ENCODE results near the gene IQCE.
"Not testable (repeated sequence)": the region's sequence is repeated elsewhere in the genome, so short reads cannot be mapped to it uniquely, and the experiment has no call there.

Gene IQCE

DNA sequence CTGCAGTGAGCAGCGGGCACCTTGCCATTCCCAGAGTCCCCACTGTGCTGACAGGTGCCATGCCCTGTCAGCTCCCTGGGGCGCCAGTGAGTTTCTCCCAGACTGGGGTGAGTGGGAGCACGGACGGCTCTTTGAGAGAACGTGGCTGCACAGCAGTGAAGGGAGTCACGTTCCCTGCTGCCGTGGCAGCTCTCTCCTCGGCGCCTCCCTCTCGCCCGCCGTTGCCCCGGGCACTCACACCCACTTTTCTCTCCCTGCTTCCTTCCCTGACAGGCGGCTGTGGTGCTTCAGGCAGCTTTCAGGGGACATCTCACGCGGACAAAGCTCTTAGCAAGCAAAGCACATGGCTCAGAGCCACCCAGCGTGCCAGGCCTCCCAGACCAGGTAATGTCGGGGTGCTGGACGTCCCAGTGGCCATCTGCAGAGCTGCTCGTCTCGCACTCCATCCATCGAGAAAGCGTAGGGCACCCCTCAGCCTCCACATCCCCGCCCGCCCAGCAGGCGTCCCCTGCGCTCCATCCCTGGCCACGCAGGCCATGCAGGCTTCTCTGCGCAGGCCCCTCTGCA is 45.9 kb downstream of the IQCE start:
- DNase-seq, result no peak

GRCh38 chr7:2605608-2606538 is 47.1 kb downstream of the IQCE start:
- DNase-seq, result no peak

DNA sequence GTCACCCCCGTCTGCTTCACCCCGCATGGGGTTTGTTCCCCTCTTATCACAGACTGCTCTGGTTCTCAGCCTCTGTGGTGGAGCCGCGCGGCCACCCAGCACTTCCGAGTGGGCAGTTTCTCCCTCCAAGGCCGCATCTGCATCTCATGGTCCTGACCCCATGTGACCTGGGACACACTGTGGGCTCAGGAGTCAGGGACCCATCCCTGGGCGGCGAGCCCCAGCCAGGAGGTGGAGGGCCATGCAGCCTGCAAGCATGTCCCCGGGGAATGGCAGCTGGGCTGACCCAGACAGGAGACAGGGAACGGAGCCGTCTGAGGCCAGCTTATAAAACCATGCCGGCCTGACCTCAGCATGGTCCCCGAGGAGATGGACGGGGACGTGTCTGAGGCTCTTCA is 47.8 kb downstream of the IQCE start:
- DNase-seq, result no peak

DNA sequence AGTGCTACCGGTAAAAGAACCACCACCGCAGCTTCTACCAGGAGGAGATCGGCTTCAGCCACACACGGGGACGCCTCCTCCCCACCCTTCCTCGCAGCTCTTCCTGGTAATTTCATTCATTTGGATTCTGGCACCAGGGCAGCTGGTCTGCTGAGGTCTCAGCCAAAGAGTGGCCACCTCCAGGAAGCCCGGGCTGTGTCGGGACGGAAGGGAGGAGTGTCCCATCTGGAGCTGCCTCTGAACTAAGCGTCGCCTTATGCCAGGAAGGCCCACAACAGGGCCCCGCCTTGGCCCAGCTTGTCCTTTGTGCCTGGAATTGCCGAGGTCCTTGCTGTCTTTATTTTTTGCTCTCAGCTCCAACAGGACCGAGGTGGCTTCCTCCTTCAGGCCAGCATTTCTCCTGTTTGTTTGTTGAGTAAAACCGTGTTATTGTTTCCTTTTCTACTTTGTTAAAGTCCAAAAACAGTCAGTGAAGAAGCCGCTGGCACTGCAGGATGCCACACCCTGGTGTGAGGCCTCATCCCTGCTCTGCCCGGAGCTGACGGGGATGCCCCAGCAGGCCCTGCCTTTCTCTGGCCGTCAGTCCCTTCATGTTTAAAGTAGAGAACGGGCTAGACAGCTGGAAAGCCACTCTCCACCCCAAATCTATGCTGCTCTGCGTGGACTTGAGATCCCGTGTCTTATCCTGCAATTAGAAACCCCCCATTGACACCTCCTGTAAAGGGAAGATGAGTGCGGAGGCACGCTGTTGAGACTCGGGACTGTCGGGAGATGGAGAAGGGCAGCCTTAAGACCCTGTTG is 48.5 kb downstream of the IQCE start:
- DNase-seq, result no peak

- no peak for DNase-seq
Observed at GRCh38 chr7:2607923-2608904, 49.4 kb downstream of the IQCE start.

DNA sequence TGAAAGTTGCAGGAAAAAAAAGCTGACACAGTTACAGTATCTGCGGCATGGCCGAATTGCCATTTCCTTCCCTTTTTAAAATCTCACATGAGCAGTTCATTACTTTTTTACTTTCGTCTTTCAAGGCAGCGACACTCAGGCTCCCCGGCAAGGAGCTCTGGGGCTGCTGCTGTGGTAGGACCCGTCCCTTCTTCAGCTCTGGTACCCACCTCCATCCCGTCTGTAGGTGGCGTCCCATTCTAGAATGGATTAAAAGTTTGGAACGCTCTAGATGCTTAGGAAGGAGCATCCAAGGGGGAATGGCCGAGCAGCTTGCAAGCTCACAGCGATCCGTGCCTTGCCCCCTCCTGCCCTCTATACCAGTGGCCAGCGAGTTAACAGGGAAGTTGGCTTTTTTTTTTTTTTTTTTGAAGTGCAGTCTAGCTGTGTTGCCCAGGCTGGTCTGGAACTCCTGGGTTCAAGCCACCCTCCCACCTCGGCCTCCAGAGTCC is 50.2 kb downstream of the IQCE start:
- no peak for DNase-seq

DNA sequence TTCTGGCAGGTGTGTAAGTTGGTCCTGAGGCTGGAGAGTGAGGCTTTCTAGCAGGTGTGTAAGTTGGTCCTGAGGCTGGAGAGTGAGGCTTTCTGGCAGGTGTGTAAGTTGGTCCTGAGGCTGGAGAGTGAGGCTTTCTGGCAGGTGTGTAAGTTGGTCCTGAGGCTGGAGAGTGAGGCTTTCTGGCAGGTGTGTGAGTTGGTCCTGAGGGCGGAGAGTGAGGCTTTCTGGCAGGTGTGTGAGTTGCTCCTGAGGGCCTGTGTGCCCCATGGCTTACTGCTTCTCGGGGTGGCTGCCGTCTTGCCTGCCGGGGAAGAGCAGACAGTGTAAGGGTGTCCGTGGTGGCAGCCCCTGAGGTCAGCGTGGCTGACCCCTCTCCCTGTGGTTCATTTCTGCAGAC is 50.9 kb downstream of the IQCE start:
- DNase-seq, result not testable (repeated sequence)

GRCh38 chr7:2610466-2610865 is 51.7 kb downstream of the IQCE start:
- DNase-seq, result no peak

DNA sequence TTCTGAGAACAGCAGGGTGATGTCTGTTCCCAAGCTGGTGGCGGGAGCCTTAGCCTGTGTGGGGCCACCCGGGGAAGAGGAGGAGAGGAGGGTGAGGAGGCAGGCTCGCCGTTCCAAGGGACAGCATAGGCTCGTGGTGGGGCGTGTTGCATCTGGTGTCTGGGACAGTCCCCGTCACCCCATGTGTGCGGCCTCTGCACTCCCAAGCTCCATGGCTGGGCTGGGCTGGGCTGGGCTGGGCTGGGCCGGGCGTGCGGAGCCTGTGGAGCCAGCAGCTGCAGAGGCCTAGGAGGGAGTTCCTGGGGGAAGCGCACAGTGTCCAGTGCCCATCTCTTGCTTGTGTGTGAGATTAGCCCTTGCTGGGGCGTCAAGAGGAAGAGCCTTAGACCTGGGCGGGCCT is 52.1 kb downstream of the IQCE start:
- DNase-seq, result no peak

DNA sequence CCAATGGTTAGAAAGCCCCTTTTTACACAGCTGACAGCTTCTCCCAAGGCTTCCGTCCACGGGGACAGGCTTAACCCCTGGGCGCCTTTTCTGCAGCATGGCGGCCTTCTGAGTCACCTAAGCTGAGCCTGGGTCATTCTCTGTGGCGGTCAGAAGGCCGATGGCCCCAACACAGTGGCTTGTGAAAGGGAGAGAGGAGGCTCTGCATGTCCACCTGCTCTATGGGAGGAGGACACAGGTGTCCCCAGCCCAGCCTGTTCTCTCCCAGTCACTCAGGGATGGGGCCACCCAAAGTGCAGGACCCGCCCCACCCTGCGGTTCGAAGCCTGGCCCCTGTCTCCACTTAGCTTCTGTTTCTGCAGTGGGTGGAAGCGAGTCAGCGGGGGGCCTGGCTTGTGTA is 52.6 kb downstream of the IQCE start:
- no peak for DNase-seq

GRCh38 chr7:2611922-2612321 is 53.1 kb downstream of the IQCE start:
- DNase-seq, result no peak

DNA sequence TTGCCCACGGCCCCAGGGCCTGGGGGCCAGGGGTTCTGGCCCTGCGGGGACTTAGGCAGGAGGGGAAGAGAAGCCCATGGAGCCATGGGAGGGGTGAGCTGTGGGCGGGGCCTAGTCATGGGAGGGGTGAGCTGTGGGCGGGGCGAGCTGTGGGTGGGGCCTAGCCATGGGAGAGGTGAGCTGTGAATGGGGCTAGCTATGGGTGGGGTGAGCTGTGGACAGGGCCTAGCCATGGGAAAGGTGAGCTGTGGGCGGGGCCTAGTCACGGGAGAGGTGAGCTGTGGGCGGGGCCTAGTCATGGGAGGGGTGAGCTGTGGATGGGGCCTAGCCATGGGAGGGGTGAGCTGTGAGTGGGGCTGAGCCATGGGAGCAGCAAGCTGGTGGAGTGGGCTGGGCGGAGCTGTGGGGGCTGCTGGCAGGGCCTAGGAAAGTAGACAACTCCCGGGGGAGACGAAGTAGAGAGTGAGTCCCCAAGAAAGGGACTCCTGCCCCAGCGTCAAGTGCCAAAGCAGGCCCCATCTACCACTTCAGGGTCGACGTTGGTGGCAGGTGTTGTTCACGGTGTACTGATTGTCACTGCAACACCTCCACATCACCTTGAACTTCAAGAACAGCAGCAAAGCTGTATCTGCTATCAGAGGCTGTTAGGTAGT is 53.8 kb downstream of the IQCE start:
- DNase-seq, result no peak

- no peak for DNase-seq
Observed at GRCh38 chr7:2613098-2613930, 54.5 kb downstream of the IQCE start.

GRCh38 chr7:2613931-2614600 is 55.3 kb downstream of the IQCE start:
- no peak for DNase-seq

DNA sequence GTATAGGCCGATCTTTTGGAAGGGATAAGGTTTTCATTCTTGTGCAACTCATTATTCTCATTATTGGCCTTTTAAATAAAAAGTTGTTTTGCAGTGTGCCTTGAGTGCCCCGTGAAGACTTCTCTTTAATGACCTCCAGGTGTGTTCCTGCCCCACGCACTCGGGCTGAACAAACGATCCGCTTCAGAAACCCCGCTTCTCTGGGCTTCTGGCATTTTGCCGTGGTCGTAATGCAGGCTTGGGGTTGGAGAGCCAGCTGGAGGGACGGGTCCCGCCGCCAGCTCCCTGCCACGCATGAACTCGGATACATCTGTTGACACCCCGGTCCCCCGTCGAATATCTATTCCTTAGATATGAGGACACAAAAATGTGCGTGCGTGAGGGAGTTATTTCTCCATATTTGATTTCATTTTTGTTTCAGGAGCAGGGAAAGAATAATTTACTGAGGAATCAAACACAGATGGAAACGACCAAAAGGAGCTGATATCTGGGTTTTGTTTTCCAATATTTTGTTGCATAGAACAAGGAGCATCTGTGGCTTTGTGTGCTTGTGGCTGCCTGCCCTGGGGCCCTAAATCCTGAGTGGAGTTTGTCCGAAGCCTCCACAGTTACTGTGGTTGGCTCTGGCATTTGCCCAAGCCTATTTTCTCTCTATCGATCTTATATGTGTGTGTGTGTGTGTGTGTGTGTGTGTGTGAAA is 56.0 kb downstream of the IQCE start:
- DNase-seq, result no peak

- DNase-seq, result no peak
Observed at GRCh38 chr7:2616387-2617324, 57.9 kb downstream of the IQCE start.

DNA sequence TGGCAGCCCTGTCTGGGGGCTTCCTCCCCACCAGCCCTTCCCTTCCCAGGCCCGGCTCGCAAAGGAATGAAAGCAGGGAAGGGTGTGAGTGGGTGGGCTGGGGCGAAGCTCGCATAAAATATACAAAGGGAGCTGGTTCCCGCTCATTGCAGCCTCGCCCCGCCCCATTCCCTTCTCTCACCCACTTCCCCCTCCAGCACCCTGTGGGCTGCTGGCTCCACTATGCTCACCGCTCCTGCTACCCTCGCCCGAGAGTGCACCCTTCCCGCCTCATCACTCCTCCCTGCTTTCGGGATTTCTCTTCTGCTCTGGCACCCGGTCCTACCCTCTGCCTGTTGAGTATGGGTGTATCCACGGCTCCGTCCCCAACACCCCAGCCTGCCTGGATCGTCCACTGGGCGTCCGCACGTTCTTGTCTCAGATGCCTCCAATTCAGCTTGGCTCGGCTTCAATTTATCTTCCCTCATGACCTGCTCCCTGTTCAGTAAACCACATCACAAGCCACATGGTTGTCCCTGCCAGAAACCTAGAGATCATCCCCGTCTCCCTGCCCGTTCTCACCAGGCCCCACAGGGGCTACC is 58.6 kb downstream of the IQCE start:
- DNase-seq, result no peak

- DNase-seq, result no peak
Observed at GRCh38 chr7:2619116-2619515, 60.3 kb downstream of the IQCE start.

Data from activated T-cell treated with anti-CD3 and anti-CD28 coated beads, Interleukin-2, amount 50 U/mL, for 1 hour (primary cell).